CD14-positive monocyte (primary cell): ENCODE results near the gene DKKL1. TPM values are rescaled to one million over a fixed set of nuclear protein-coding genes. Genes with fewer than 3 reads are reported as not detected.

Source experiments
- DNase-seq, 3 donors: peaks; one replicate each; pipeline ENCODE4 v3.0.0-alpha.2; 2011 to 2022
- H2AFZ ChIP-seq: 2 replicates; pipeline ENCODE4 v1.6.0; 2012; ENCODE audit warnings: mild to moderate bottlenecking, low read depth, low read length, inconsistent platforms; ENCODE audit not compliant: insufficient read depth, poor library complexity, severe bottlenecking
- H3K27ac ChIP-seq, 2 donors: 1 replicate in 1 of 2; 2 replicates in 1 of 2; pipeline ENCODE4 v1.5.1; 2012 to 2013; ENCODE audit warnings: low read length in 2 of 2, control low read depth in 1 of 2, inconsistent platforms in 1 of 2, low read depth in 1 of 2, mild to moderate bottlenecking in 1 of 2
- H3K27me3 ChIP-seq, 2 donors: one replicate each; pipeline versions ENCODE4 v1.6.0 to v1.6.1; 2011 to 2013; ENCODE audit warnings: low read length in 2 of 2; ENCODE audit not compliant: control insufficient read depth in 2 of 2, insufficient read depth in 2 of 2
- H3K36me3 ChIP-seq, 2 donors: replicated peaks in 1 of 2; 1 replicate in 1 of 2; 2 replicates in 1 of 2; pipeline versions ENCODE4 v1.5.1 to v1.6.1; 2012 to 2013; ENCODE audit warnings: low read length in 2 of 2, control low read depth in 1 of 2, inconsistent platforms in 1 of 2, mild to moderate bottlenecking in 1 of 2; ENCODE audit not compliant: insufficient read depth in 2 of 2, control insufficient read depth in 1 of 2
- H3K4me1 ChIP-seq, 2 donors: 1 replicate in 1 of 2; 2 replicates in 1 of 2; pipeline versions ENCODE4 v1.5.1 to v1.6.1; 2012 to 2013; ENCODE audit warnings: low read length in 2 of 2, control low read depth in 1 of 2, inconsistent platforms in 1 of 2, mild to moderate bottlenecking in 1 of 2, moderate library complexity in 1 of 2; ENCODE audit not compliant: insufficient read depth in 2 of 2, control insufficient read depth in 1 of 2
- H3K4me2 ChIP-seq: replicated peaks from 2 replicates; pipeline ENCODE3; 2012; ENCODE audit warnings: low read length, moderate library complexity, mild to moderate bottlenecking; ENCODE audit not compliant: poor library complexity, severe bottlenecking; ENCODE audit errors: extremely low read depth
- H3K4me3 ChIP-seq, 3 experiments: fragments of 200-600 bp in 1 of 3; sonication (generic) in 1 of 3; replicated peaks in 1 of 3; 1 replicate in 2 of 3; 2 replicates in 1 of 3; pipeline ENCODE4 v1.5.1; 2011 to 2013; ENCODE audit warnings: low read length in 3 of 3, mild to moderate bottlenecking in 3 of 3, control low read depth in 2 of 3, low read depth in 2 of 3, inconsistent platforms in 1 of 3, moderate library complexity in 1 of 3
- H3K79me2 ChIP-seq: 2 replicates; pipeline ENCODE4 v1.6.0; 2012; ENCODE audit warnings: mild to moderate bottlenecking, control low read depth, inconsistent platforms, low read length, moderate library complexity; ENCODE audit not compliant: insufficient read depth
- H3K9ac ChIP-seq: 2 replicates; pipeline ENCODE4 v1.6.0; 2017; ENCODE audit warnings: low read length, mild to moderate bottlenecking; ENCODE audit not compliant: insufficient read depth, poor library complexity, severe bottlenecking
- H3K9me3 ChIP-seq, 2 donors: replicated peaks in 1 of 2; 1 replicate in 1 of 2; 2 replicates in 1 of 2; pipeline versions ENCODE4 v1.5.1 to v1.6.1; 2012 to 2013; ENCODE audit warnings: low read length in 2 of 2, control low read depth in 1 of 2; ENCODE audit not compliant: control insufficient read depth in 1 of 2, insufficient read depth in 1 of 2
- H4K20me1 ChIP-seq: 2 replicates; pipeline ENCODE4 v1.6.0; 2012; ENCODE audit warnings: mild to moderate bottlenecking, low read length, control low read depth, moderate library complexity; ENCODE audit not compliant: insufficient read depth
- H3K27ac Mint-ChIP-seq, 7 donors: one replicate each; pipeline ENCODE4 v1.8.0; 2020; ENCODE audit warnings: mild to moderate bottlenecking in 7 of 7, mixed read lengths in 7 of 7, moderate library complexity in 6 of 7, inconsistent platforms in 2 of 7
- H3K27me3 Mint-ChIP-seq, 3 donors: one replicate each; pipeline ENCODE4 v1.8.0; 2021 to 2022; ENCODE audit warnings: low read depth in 3 of 3, mild to moderate bottlenecking in 3 of 3, mixed read lengths in 3 of 3, moderate library complexity in 3 of 3, inconsistent platforms in 1 of 3
- H3K36me3 Mint-ChIP-seq, 2 donors: one replicate each; pipeline ENCODE4 v1.8.0; 2020; ENCODE audit warnings: mixed read lengths in 2 of 2, inconsistent platforms in 1 of 2, mild to moderate bottlenecking in 1 of 2
- H3K4me1 Mint-ChIP-seq: one replicate; pipeline ENCODE4 v1.8.0; 2020; ENCODE audit warnings: mild to moderate bottlenecking, mixed read lengths
- H3K4me3 Mint-ChIP-seq, 2 donors: one replicate each; pipeline ENCODE4 v1.8.0; 2020; ENCODE audit warnings: mild to moderate bottlenecking in 2 of 2, mixed read lengths in 2 of 2, moderate library complexity in 1 of 2
- H3K9me3 Mint-ChIP-seq, 7 donors: one replicate each; pipeline ENCODE4 v1.8.0; 2020 to 2022; ENCODE audit warnings: mixed read lengths in 7 of 7, mild to moderate bottlenecking in 6 of 7, moderate library complexity in 6 of 7, inconsistent platforms in 2 of 7
- WGBS: methylation state at CpG from one replicate; pipeline ENCODE4 v1.1.5; 2013; ENCODE audit warnings: missing lambda C conversion rate; ENCODE audit not compliant: insufficient coverage; 5-methylcytosine and 5-hydroxymethylcytosine counted together
- intact Hi-C, 2 donors: fragments of 100-400 bp; cut with micrococcal nuclease; formaldehyde crosslinking; loops; one replicate each; pipeline versions ENCODE4 v1.15.0 to v1.15.1; 2023
- polyA plus RNA-seq, 3 donors: library from polyadenylated mRNA; depleted of rRNA in 1 of 3; unstranded in 2 of 3; stranded (reverse) in 1 of 3; fragments of 300-500 nt in 2 of 3; fragments of >200 nt in 1 of 3; fragmentation: Illumina TruSeq in 2 of 3; gene quantifications; 1 replicate in 2 of 3; 2 replicates in 1 of 3; pipeline ENCODE4 v1.2.3, GENCODE V29; 2012 to 2021
- TF ChIP-seq, protein P1 (sequence below): fragments of 200-600 bp; IDR thresholded peaks from one replicate; pipeline ENCODE4 v1.8.0; 2022; ENCODE audit warnings: antibody characterized with exemption, mild to moderate bottlenecking

The DKKL1 gene
- polyA plus RNA-seq, 3 donors: not detected

DNA sequence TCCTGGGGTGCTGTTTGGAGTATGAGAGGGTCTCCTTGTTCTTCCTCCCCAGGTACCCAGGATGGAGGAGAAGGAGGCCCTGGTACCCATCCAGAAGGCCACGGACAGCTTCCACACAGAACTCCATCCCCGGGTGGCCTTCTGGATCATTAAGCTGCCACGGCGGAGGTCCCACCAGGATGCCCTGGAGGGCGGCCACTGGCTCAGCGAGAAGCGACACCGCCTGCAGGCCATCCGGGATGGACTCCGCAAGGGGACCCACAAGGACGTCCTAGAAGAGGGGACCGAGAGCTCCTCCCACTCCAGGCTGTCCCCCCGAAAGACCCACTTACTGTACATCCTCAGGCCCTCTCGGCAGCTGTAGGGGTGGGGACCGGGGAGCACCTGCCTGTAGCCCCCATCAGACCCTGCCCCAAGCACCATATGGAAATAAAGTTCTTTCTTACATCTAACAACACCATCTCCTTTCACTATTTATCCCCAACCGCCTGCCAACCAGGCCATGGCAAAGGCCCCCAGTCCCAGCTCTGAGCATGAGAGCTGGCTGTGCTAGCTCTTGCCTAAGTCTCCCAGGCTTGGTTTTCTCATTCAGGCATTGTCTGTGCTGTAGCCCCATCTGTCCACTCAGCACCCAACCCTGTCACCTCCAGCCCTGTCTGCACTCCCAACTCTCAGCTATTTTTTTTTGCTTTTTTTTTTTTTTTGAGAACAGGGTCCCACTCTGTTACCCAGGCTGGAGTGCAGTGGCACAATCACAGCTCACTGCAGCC lies 11.2 kb downstream of the DKKL1 start:
- Histone ChIP-seq H3K4me1 (no peaks in the 10 kb centered on the region), H3K27ac (no peak overlapping the region), H3K4me2 (no peak overlapping the region), H3K79me2 (no peaks in the 10 kb centered on the region), H3K4me3 (no peak overlapping the region), H2AFZ (no peak overlapping the region), H3K9ac (no peak overlapping the region), H3K36me3 (no peaks in the 10 kb centered on the region), H3K27me3 (no peaks in the 10 kb centered on the region), H4K20me1 (no peaks in the 10 kb centered on the region), H3K9me3 (peaks cover 2 to 9% of the 10 kb centered on the region in 2 donors)
- Mint-ChIP-seq H3K9me3 (peaks cover 4 to 13% (median 11%) of the 10 kb centered on the region in 7 donors), H3K36me3 (no peaks in the 10 kb centered on the region), H3K4me1 (no peaks in the 10 kb centered on the region), H3K27me3 (peaks cover 6 to 12% (median 7%) of the 10 kb centered on the region in 3 donors), H3K27ac (no peak overlapping the region), H3K4me3 (no peak overlapping the region)
- DNase-seq: no peak
- TF ChIP-seq, protein P1, sequence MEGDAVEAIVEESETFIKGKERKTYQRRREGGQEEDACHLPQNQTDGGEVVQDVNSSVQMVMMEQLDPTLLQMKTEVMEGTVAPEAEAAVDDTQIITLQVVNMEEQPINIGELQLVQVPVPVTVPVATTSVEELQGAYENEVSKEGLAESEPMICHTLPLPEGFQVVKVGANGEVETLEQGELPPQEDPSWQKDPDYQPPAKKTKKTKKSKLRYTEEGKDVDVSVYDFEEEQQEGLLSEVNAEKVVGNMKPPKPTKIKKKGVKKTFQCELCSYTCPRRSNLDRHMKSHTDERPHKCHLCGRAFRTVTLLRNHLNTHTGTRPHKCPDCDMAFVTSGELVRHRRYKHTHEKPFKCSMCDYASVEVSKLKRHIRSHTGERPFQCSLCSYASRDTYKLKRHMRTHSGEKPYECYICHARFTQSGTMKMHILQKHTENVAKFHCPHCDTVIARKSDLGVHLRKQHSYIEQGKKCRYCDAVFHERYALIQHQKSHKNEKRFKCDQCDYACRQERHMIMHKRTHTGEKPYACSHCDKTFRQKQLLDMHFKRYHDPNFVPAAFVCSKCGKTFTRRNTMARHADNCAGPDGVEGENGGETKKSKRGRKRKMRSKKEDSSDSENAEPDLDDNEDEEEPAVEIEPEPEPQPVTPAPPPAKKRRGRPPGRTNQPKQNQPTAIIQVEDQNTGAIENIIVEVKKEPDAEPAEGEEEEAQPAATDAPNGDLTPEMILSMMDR: no peak
- 94% methylated on average over 9 of the region's 16 CpGs for WGBS
- intact Hi-C loops: loop anchor here in 1 of 2 donors (10.0 kb wide), 1 partner anchor 50 kb away; the partner anchor contains the start of genes GFY and PTH2

GRCh38 chr19:49378512-49378911 lies 14.8 kb downstream of the DKKL1 start:
- Histone ChIP-seq H3K4me1 (no peaks in the 10 kb centered on the region), H3K4me3 (no peak overlapping the region), H3K9me3 (peaks cover 0 to 8% of the 10 kb centered on the region in 2 donors), H3K27me3 (peaks cover 0 to 3% of the 10 kb centered on the region in 2 donors), H3K36me3 (no peaks in the 10 kb centered on the region), H4K20me1 (no peaks in the 10 kb centered on the region), H3K9ac (no peak overlapping the region), H3K79me2 (no peaks in the 10 kb centered on the region), H3K4me2 (no peak overlapping the region), H2AFZ (no peak overlapping the region), H3K27ac (no peak overlapping the region)
- H3K4me3 Mint-ChIP-seq: no peak overlapping the region
- TF ChIP-seq, protein P1: no peak
- H3K27ac Mint-ChIP-seq: no peak overlapping the region
- intact Hi-C loops: loop anchor here in 1 of 2 donors (10.0 kb wide), 1 partner anchor 46 kb away; the partner anchor contains the start of genes GFY and PTH2
- no peak for DNase-seq
- peaks cover 9 to 12% (median 10%) of the 10 kb centered on the region in 3 donors for H3K27me3 Mint-ChIP-seq
- no peaks in the 10 kb centered on the region for H3K36me3 Mint-ChIP-seq
- H3K9me3 Mint-ChIP-seq: peaks cover 3 to 17% (median 10%) of the 10 kb centered on the region in 7 donors
- no peaks in the 10 kb centered on the region for H3K4me1 Mint-ChIP-seq
- WGBS: 90% methylated on average over 2 of the region's 3 CpGs
